ENCODE results near the gene NSD1. TPM values are rescaled to one million over a fixed set of nuclear protein-coding genes. Genes with fewer than 3 reads are reported as not detected.

NSD1 gene
- total and polyA plus RNA-seq, 9 of the 15 experiments (the other 6 are each of a cell fraction or from before 2014, with no cell fraction given): 3.8 to 51.0 (median 24.7) TPM

DNA sequence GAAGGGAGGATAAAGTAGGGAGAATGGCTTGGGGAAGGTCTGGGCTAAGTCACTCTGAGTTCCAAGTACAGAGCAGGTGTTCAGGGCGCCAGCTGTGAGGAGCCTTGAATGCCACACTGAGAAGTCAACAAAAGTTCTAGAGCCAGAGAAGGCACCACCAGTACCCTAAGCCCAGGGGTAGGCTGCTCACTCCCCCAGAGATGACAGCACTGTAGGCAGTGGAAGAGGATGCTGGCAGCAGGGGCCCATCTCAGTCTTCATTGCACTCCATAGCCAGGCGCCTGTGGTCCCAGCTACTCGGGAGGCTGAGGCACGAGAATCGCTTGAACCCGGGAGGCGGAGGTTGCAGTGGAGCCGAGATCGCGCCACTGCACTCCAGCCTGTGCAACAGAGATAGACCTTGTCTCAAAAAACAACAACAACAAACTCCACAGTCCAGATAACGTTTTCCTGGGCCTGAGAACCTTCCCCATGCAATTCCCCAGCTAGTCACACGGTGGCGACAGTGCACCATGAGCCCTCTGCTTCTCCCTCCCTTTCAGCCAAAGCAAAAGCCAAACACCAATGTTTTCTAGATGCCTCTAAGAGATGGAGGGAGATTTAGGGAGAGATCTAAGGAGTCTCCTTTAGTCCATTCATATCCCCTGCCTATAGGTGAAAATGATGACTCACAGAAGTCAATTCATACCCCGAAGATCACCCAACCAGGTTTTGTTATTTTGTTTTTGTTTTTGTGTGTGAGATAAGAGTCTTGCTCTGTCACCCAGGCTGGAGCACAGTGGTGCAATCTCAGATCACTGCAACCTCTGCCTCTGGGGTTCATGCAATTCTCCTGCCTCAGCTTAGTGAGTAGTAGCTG, 19.8 kb upstream of the NSD1 start (continued):
- no peak for TF ChIP-seq ILK (tag; IDR thresholded peaks at IDR 0.05; ENCODE audit: borderline replicate concordance, low read depth)
- no peak for TF ChIP-seq ZNF507 (tag; conservative IDR thresholded peaks at IDR 0.05)
- TF ChIP-seq SRSF9 (IDR thresholded peaks at IDR 0.05; ENCODE audit: borderline replicate concordance, low read depth, low read length): no peak
- no peak for TF ChIP-seq POU5F1 (IDR thresholded peaks at IDR 0.05; ENCODE audit: borderline replicate concordance, low read depth, low read length, partially characterized antibody)
- TF ChIP-seq, protein P1, sequence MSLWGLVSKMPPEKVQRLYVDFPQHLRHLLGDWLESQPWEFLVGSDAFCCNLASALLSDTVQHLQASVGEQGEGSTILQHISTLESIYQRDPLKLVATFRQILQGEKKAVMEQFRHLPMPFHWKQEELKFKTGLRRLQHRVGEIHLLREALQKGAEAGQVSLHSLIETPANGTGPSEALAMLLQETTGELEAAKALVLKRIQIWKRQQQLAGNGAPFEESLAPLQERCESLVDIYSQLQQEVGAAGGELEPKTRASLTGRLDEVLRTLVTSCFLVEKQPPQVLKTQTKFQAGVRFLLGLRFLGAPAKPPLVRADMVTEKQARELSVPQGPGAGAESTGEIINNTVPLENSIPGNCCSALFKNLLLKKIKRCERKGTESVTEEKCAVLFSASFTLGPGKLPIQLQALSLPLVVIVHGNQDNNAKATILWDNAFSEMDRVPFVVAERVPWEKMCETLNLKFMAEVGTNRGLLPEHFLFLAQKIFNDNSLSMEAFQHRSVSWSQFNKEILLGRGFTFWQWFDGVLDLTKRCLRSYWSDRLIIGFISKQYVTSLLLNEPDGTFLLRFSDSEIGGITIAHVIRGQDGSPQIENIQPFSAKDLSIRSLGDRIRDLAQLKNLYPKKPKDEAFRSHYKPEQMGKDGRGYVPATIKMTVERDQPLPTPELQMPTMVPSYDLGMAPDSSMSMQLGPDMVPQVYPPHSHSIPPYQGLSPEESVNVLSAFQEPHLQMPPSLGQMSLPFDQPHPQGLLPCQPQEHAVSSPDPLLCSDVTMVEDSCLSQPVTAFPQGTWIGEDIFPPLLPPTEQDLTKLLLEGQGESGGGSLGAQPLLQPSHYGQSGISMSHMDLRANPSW (CRISPR knock-in tag; IDR thresholded peaks at IDR 0.05): no peak
- TF ChIP-seq, protein P2, sequence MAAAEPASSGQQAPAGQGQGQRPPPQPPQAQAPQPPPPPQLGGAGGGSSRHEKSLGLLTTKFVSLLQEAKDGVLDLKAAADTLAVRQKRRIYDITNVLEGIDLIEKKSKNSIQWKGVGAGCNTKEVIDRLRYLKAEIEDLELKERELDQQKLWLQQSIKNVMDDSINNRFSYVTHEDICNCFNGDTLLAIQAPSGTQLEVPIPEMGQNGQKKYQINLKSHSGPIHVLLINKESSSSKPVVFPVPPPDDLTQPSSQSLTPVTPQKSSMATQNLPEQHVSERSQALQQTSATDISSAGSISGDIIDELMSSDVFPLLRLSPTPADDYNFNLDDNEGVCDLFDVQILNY (CRISPR knock-in tag; IDR thresholded peaks at IDR 0.05): no peak
- no peak for TF ChIP-seq PCBP1 (IDR thresholded peaks at IDR 0.05; ENCODE audit: low read depth, low read length, poor library complexity, severe bottlenecking)
- no peak for TF ChIP-seq CBX1 (IDR thresholded peaks at IDR 0.05; ENCODE audit: low read depth)
- no peak for TF ChIP-seq ZNF551 (CRISPR knock-in tag; IDR thresholded peaks at IDR 0.05)
- TF ChIP-seq CBX3 (IDR thresholded peaks at IDR 0.05; ENCODE audit: borderline replicate concordance in 1 of 2, low read length in 2 of 2): no peak
- TF ChIP-seq RBFOX2 (IDR thresholded peaks at IDR 0.05; ENCODE audit: low read depth, low read length): no peak
- TF ChIP-seq ZNF133 (CRISPR knock-in tag; IDR thresholded peaks at IDR 0.05): no peak
- TF ChIP-seq IFI16 (CRISPR knock-in tag; IDR thresholded peaks at IDR 0.05): no peak
- TF ChIP-seq, protein P3, sequence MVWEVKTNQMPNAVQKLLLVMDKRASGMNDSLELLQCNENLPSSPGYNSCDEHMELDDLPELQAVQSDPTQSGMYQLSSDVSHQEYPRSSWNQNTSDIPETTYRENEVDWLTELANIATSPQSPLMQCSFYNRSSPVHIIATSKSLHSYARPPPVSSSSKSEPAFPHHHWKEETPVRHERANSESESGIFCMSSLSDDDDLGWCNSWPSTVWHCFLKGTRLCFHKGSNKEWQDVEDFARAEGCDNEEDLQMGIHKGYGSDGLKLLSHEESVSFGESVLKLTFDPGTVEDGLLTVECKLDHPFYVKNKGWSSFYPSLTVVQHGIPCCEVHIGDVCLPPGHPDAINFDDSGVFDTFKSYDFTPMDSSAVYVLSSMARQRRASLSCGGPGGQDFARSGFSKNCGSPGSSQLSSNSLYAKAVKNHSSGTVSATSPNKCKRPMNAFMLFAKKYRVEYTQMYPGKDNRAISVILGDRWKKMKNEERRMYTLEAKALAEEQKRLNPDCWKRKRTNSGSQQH (CRISPR knock-in tag; IDR thresholded peaks at IDR 0.05): no peak
- TF ChIP-seq, protein P4, sequence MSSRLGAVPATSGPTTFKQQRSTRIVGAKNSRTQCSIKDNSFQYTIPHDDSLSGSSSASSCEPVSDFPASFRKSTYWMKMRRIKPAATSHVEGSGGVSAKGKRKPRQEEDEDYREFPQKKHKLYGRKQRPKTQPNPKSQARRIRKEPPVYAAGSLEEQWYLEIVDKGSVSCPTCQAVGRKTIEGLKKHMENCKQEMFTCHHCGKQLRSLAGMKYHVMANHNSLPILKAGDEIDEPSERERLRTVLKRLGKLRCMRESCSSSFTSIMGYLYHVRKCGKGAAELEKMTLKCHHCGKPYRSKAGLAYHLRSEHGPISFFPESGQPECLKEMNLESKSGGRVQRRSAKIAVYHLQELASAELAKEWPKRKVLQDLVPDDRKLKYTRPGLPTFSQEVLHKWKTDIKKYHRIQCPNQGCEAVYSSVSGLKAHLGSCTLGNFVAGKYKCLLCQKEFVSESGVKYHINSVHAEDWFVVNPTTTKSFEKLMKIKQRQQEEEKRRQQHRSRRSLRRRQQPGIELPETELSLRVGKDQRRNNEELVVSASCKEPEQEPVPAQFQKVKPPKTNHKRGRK (tag; IDR thresholded peaks at IDR 0.05): no peak
- TF ChIP-seq, protein P5, sequence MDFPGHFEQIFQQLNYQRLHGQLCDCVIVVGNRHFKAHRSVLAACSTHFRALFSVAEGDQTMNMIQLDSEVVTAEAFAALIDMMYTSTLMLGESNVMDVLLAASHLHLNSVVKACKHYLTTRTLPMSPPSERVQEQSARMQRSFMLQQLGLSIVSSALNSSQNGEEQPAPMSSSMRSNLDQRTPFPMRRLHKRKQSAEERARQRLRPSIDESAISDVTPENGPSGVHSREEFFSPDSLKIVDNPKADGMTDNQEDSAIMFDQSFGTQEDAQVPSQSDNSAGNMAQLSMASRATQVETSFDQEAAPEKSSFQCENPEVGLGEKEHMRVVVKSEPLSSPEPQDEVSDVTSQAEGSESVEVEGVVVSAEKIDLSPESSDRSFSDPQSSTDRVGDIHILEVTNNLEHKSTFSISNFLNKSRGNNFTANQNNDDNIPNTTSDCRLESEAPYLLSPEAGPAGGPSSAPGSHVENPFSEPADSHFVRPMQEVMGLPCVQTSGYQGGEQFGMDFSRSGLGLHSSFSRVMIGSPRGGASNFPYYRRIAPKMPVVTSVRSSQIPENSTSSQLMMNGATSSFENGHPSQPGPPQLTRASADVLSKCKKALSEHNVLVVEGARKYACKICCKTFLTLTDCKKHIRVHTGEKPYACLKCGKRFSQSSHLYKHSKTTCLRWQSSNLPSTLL (IDR thresholded peaks at IDR 0.05): no peak

All from K562 (cell line).